HepG2 (cell line): Measurements from ENCODE around the gene CMYA5. TPM values are rescaled to one million over a fixed set of nuclear protein-coding genes. Genes with fewer than 3 reads are reported as not detected.
A peak's percentile ranks its signal among the peaks of the same experiment; 100 is the strongest.

Source experiments
- ATAC-seq: fragments of 200-7000 bp; cut with Tn5 transposase; 3 replicates; pipeline ENCODE4 v1.9.1; 2020; ENCODE audit warnings: mild to moderate bottlenecking, moderate library complexity
- BruUV-seq: library from RNA; stranded (reverse); fragments of 400-500 nt; replicated peaks from 2 replicates; lab custom pipeline; 2021; lab: Mats Ljungman, UMichigan
- CTCF ChIA-PET: fragments of 300-600 bp; formaldehyde crosslinking; extraction: SDS; loops from one replicate; lab custom pipeline; 2021; ENCODE audit warnings: low total read pairs, inconsistent platforms, low intra/inter-chr PET ratio; lab: Yijun Ruan, JAX
- POLR2A ChIA-PET: fragments of 350-600 bp; sonication (Branson Sonifier 250); formaldehyde crosslinking; loops from one replicate; lab custom pipeline; 2020; ENCODE audit warnings: antibody characterized with exemption, inconsistent platforms; lab: Yijun Ruan, JAX
- DNase-seq: peaks from one replicate; pipeline ENCODE4 v3.0.0-alpha.2; 2015; ENCODE audit warnings: low spot score
- FAIRE-seq: peaks from 3 replicates; lab custom pipeline; 2011; peaks lifted over from hg19 to GRCh38; lab: Jason Lieb, UNC
- H2AFZ ChIP-seq: one replicate; pipeline ENCODE4 v1.6.1; 2011; ENCODE audit warnings: low read length, inconsistent platforms
- H3K27ac ChIP-seq: fragments of 300-600 bp; 3 replicates; pipeline ENCODE4 v1.8.0; 2011; ENCODE audit warnings: mixed run types, mild to moderate bottlenecking, mixed read lengths, low read length, inconsistent platforms; ENCODE audit not compliant: insufficient read depth; ENCODE audit errors: extremely low read length
- H3K27me3 ChIP-seq, 2 experiments: fragments of 200-600 bp in 1 of 2; 2 replicates in 1 of 2; 3 replicates in 1 of 2; pipeline versions ENCODE4 v1.6.0 to v1.8.0; 2011; ENCODE audit warnings: low read length in 2 of 2, mild to moderate bottlenecking in 2 of 2, moderate library complexity in 2 of 2, inconsistent platforms in 1 of 2; ENCODE audit not compliant: insufficient read depth in 2 of 2, control insufficient read depth in 1 of 2
- H3K36me3 ChIP-seq, 2 experiments: fragments of 200-600 bp in 1 of 2; replicated peaks in 1 of 2; 2 replicates in 1 of 2; 3 replicates in 1 of 2; pipeline versions ENCODE4 v1.5.1 to v1.8.0; 2011; ENCODE audit warnings: low read length in 2 of 2, inconsistent platforms in 1 of 2; ENCODE audit not compliant: insufficient read depth in 2 of 2, control insufficient read depth in 1 of 2
- H3K4me1 ChIP-seq: 2 replicates; pipeline ENCODE4 v1.5.1; 2012; ENCODE audit warnings: low read length, inconsistent platforms; ENCODE audit not compliant: insufficient read depth
- H3K4me2 ChIP-seq: 2 replicates; pipeline ENCODE4 v1.6.0; 2011; ENCODE audit warnings: low read depth, low read length, inconsistent platforms
- H3K4me3 ChIP-seq, 3 experiments: fragments of 200-600 bp in 1 of 3; sonication (generic), shearing (Covaris generic) in 1 of 3; replicated peaks in 1 of 3; 2 replicates each; pipeline ENCODE4 v1.5.1; 2011 to 2016; ENCODE audit warnings: low read length in 3 of 3, inconsistent platforms in 2 of 3, low read depth in 2 of 3, mild to moderate bottlenecking in 2 of 3, control low read depth in 1 of 3, mixed read lengths in 1 of 3; ENCODE audit not compliant: insufficient read depth in 1 of 3
- H3K79me2 ChIP-seq: one replicate; pipeline ENCODE4 v1.6.1; 2011; ENCODE audit warnings: low read length, inconsistent platforms; ENCODE audit not compliant: insufficient read depth
- H3K9ac ChIP-seq: 2 replicates; pipeline ENCODE4 v1.6.0; 2011; ENCODE audit warnings: mild to moderate bottlenecking, low read depth, low read length, inconsistent platforms; ENCODE audit not compliant: insufficient read depth
- H3K9me3 ChIP-seq: 2 replicates; pipeline ENCODE4 v1.5.1; 2012; ENCODE audit warnings: mild to moderate bottlenecking, low read length
- H4K20me1 ChIP-seq: 2 replicates; pipeline ENCODE4 v1.6.0; 2011; ENCODE audit warnings: inconsistent platforms, mild to moderate bottlenecking, low read length, moderate library complexity; ENCODE audit not compliant: insufficient read depth
- FUBP1 ChIP-seq: sonication (generic); formaldehyde crosslinking; IDR thresholded peaks from 2 replicates; pipeline ENCODE4 v1.5.1; 2020; ENCODE audit warnings: missing genetic modification reagents, mild to moderate bottlenecking, borderline replicate concordance
- KLF11 ChIP-seq: IDR thresholded peaks from 2 replicates; pipeline ENCODE4 v1.6.1; 2016; ENCODE audit warnings: missing compliant biosample characterization
- NBN ChIP-seq: fragments of 450-650 bp; conservative IDR thresholded peaks from 2 replicates; pipeline ENCODE4 v1.6.1; 2017
- PITX1 ChIP-seq: sonication (generic); formaldehyde crosslinking; IDR thresholded peaks from 2 replicates; pipeline ENCODE4 v1.5.1; 2020; ENCODE audit warnings: mild to moderate bottlenecking, missing genetic modification reagents
- SALL1 ChIP-seq: sonication (generic); formaldehyde crosslinking; IDR thresholded peaks from 2 replicates; pipeline ENCODE4 v1.8.0; 2022; ENCODE audit warnings: mild to moderate bottlenecking, missing genetic modification reagents
- ZNF12 ChIP-seq: sonication (generic); formaldehyde crosslinking; IDR thresholded peaks from 2 replicates; pipeline ENCODE4 v1.5.0; 2020; ENCODE audit warnings: missing genetic modification reagents
- ZNF318 ChIP-seq: sonication (generic); formaldehyde crosslinking; IDR thresholded peaks from 2 replicates; pipeline ENCODE4 v1.4.0; 2020; ENCODE audit warnings: mild to moderate bottlenecking, missing genetic modification reagents
- WGBS: methylation state at CpG from one replicate; pipeline ENCODE4 v1.1.6; 2017; ENCODE audit warnings: low lambda C conversion rate; 5-methylcytosine and 5-hydroxymethylcytosine counted together
- in situ Hi-C: cut with HindIII; loops from 2 replicates; pipeline ENCODE4 v1.10.0; 2017; ENCODE audit warnings: low pct_unique_long_range_greater_than_20kb; ENCODE audit not compliant: extremely low pct_ligation_motif_present
- intact Hi-C: fragments of 100-400 bp; cut with micrococcal nuclease; formaldehyde crosslinking; loops from one replicate; pipeline ENCODE4 v1.10.0; 2022; ENCODE audit not compliant: unreplicated experiment
- polyA plus RNA-seq, 8 experiments: library from polyadenylated mRNA; depleted of rRNA in 3 of 8; stranded (reverse) in 7 of 8; unstranded in 1 of 8; fragments of >200 nt; fragmentation: Illumina TruSeq in 4 of 8; extraction: Trizol in 4 of 8; gene quantifications; 2 replicates each; pipeline versions ENCODE4 v1.2.1 to v1.2.3, GENCODE V29; 2011 to 2016; ENCODE audit warnings: low read depth in 4 of 8, missing spikeins in 1 of 8, mixed read lengths in 1 of 8; ENCODE audit not compliant: insufficient read depth in 1 of 8
- total RNA-seq, 5 experiments: library from RNA; depleted of rRNA; stranded (reverse); fragments of >200 nt; fragmentation: Illumina TruSeq; extraction: Trizol; gene quantifications; 2 replicates each; pipeline ENCODE4 v1.2.3, GENCODE V29; 2016; ENCODE audit warnings: low read depth in 1 of 5

CMYA5 gene
- total and polyA plus RNA-seq, 2 of the 13 experiments (the other 11 are each of a cell fraction or from before 2014, with no cell fraction given) = 0.13 to 0.51 TPM

GRCh38 chr5:79753092-79753491, 63.5 kb downstream of the CMYA5 start:
- Histone ChIP-seq H3K27ac (no peak overlapping the region), H3K4me2 (no peak overlapping the region), H4K20me1 (no peaks in the 10 kb centered on the region), H3K27me3 (peaks cover 0 to 1% of the 10 kb centered on the region in 2 experiments; a peak in 1 of 5 replicates), H3K79me2 (no peaks in the 10 kb centered on the region), H2AFZ (no peak overlapping the region), H3K36me3 (no peaks in the 10 kb centered on the region), H3K9ac (no peak overlapping the region)
- DNase-seq = no peak
- in situ Hi-C loops = no loop called here
- BruUV-seq = no TSS peak
- CTCF ChIA-PET = no interaction called here
- POLR2A ChIA-PET = no interaction called here
- no peak for FAIRE-seq
- no peak for TF ChIP-seq FUBP1
- TF ChIP-seq SALL1 (CRISPR knock-in tag) = no peak
- TF ChIP-seq NBN = no peak
- no peak for TF ChIP-seq PITX1 (CRISPR knock-in tag)
- TF ChIP-seq ZNF12 (CRISPR knock-in tag) = no peak
- TF ChIP-seq, all 625 proteins: peak for 0
- Histone ChIP-seq H3K9me3 (no peaks in the 10 kb centered on the region), H3K4me3 (no peak overlapping the region), H3K4me1 (peaks cover 41% of the 10 kb centered on the region)
- no peak for ATAC-seq
- intact Hi-C loops = no loop called here
- 96% methylated on average over 1 of the region's 1 CpG for WGBS

GRCh38 chr5:79753877-79754645, 64.4 kb downstream of the CMYA5 start:
- no peaks in the 10 kb centered on the region for H3K9me3 ChIP-seq
- peak overlapping the region; percentile 53 for H2AFZ ChIP-seq
- ChIA-PET POLR2A (interaction anchor here (1.3 kb wide), 1 partner anchor 9 kb away, joined by 5 read pairs; no protein-coding TSS in a partner anchor), CTCF (no interaction called here)
- intact Hi-C loops = no loop called here
- peaks cover 45% of the 10 kb centered on the region for H3K4me1 ChIP-seq
- H3K36me3 ChIP-seq = no peaks in the 10 kb centered on the region
- DNase-seq = no peak
- in situ Hi-C loops = no loop called here
- no peak overlapping the region; the same call in 1 of the 2 replicates for H3K9ac ChIP-seq
- 78% methylated on average over 8 of the region's 8 CpGs for WGBS
- no peaks in the 10 kb centered on the region for H4K20me1 ChIP-seq
- no peak for ATAC-seq
- peak overlapping the region; percentile 66 for H3K27ac ChIP-seq
- H3K4me3 ChIP-seq = peak overlapping the region in 1 of 3 experiments; percentile 8; a peak in 1 of 6 replicates
- peaks cover 0 to 1% of the 10 kb centered on the region in 2 experiments; a peak in 1 of 5 replicates for H3K27me3 ChIP-seq
- peak overlapping the region; percentile 62 for H3K4me2 ChIP-seq
- no TSS peak for BruUV-seq
- FAIRE-seq = no peak
- no peaks in the 10 kb centered on the region for H3K79me2 ChIP-seq
- TF ChIP-seq KLF11 (no peak), ZNF318 (CRISPR knock-in tag) (no peak)
